Endothelial cell of umbilical vein (primary cell): Measurements from ENCODE around the gene UBASH3B. TPM values are rescaled to one million over a fixed set of nuclear protein-coding genes. Genes with fewer than 3 reads are reported as not detected.

Experiments
- BruUV-seq: library from RNA; stranded (reverse); fragments of 400-500 nt; replicated peaks from 2 replicates; lab custom pipeline; 2021; lab: Mats Ljungman, UMichigan
- CTCF ChIA-PET: fragments of 300-600, 350-600 bp; sonication (Branson Sonifier 250); formaldehyde crosslinking; loops from one replicate; lab custom pipeline; 2021; ENCODE audit warnings: antibody characterized with exemption, inconsistent platforms; lab: Charles Lee
- POLR2A ChIA-PET: fragments of 300-600, 350-600 bp; sonication (Branson Sonifier 250); formaldehyde crosslinking; loops from one replicate; lab custom pipeline; 2021; ENCODE audit warnings: antibody characterized with exemption, inconsistent platforms; lab: Charles Lee
- DNase-seq: peaks from one replicate; pipeline ENCODE4 v3.0.0-alpha.2; 2011; ENCODE audit warnings: low read depth, low spot score
- FAIRE-seq: peaks from 2 replicates; lab custom pipeline; 2011; peaks lifted over from hg19 to GRCh38; lab: Jason Lieb, UNC
- H2AFZ ChIP-seq: 2 replicates; pipeline ENCODE4 v1.6.0; 2012; ENCODE audit warnings: low read depth, low read length, control low read depth, inconsistent platforms
- H3K27ac ChIP-seq: 2 replicates; pipeline ENCODE4 v1.5.1; 2011; ENCODE audit warnings: low read depth, mild to moderate bottlenecking, control low read depth, low read length, moderate library complexity; ENCODE audit not compliant: insufficient read depth
- H3K27me3 ChIP-seq, 2 experiments: 2 replicates each; pipeline versions ENCODE4 v1.6.0 to v1.6.1; 2011; ENCODE audit warnings: low read length in 2 of 2, mixed read lengths in 1 of 2; ENCODE audit not compliant: control insufficient read depth in 2 of 2, insufficient read depth in 2 of 2
- H3K36me3 ChIP-seq, 2 experiments: 2 replicates in 1 of 2; 3 replicates in 1 of 2; pipeline ENCODE4 v1.5.1; 2011; ENCODE audit warnings: low read length in 2 of 2, mild to moderate bottlenecking in 1 of 2, moderate library complexity in 1 of 2; ENCODE audit not compliant: control insufficient read depth in 2 of 2, insufficient read depth in 2 of 2; ENCODE audit errors: extremely low read depth in 1 of 2
- H3K4me1 ChIP-seq: 3 replicates; pipeline ENCODE4 v1.5.1; 2011; ENCODE audit warnings: mild to moderate bottlenecking, low read length; ENCODE audit not compliant: control insufficient read depth, insufficient read depth; ENCODE audit errors: extremely low read depth
- H3K4me2 ChIP-seq: 2 replicates; pipeline ENCODE4 v1.6.1; 2011; ENCODE audit warnings: low read length, control low read depth, mixed read lengths; ENCODE audit not compliant: insufficient read depth
- H3K4me3 ChIP-seq, 3 experiments: fragments of 200-600 bp in 1 of 3; sonication (generic), shearing (Covaris generic) in 1 of 3; replicated peaks in 1 of 3; 2 replicates each; pipeline ENCODE4 v1.5.1; 2011 to 2016; ENCODE audit warnings: control low read depth in 3 of 3, low read length in 3 of 3, mild to moderate bottlenecking in 2 of 3, inconsistent platforms in 1 of 3, low read depth in 1 of 3, moderate library complexity in 1 of 3; ENCODE audit not compliant: insufficient read depth in 1 of 3
- H3K79me2 ChIP-seq: 2 replicates; pipeline ENCODE4 v1.6.0; 2012; ENCODE audit warnings: low read length, inconsistent platforms; ENCODE audit not compliant: control insufficient read depth, insufficient read depth
- H3K9ac ChIP-seq: replicated peaks from 2 replicates; pipeline ENCODE3; 2011; ENCODE audit warnings: low read length, control low read depth; ENCODE audit not compliant: insufficient read depth; ENCODE audit errors: extremely low read depth
- H3K9me1 ChIP-seq: replicated peaks from 3 replicates; pipeline ENCODE4 v1.6.0; 2011; ENCODE audit warnings: mild to moderate bottlenecking, low read length; ENCODE audit not compliant: control insufficient read depth, insufficient read depth; ENCODE audit errors: extremely low read depth
- H3K9me3 ChIP-seq: replicated peaks from 2 replicates; pipeline ENCODE4 v1.5.1; 2012; ENCODE audit warnings: low read length, inconsistent platforms; ENCODE audit not compliant: control insufficient read depth, insufficient read depth
- H4K20me1 ChIP-seq: replicated peaks from 2 replicates; pipeline ENCODE3; 2011; ENCODE audit warnings: mild to moderate bottlenecking, low read length; ENCODE audit not compliant: control insufficient read depth, insufficient read depth; ENCODE audit errors: extremely low read depth
- EZH2 ChIP-seq: IDR thresholded peaks from 2 replicates; pipeline ENCODE4 v1.6.1; 2012; ENCODE audit warnings: borderline replicate concordance, low read depth, mild to moderate bottlenecking, moderate library complexity, low read length, inconsistent platforms; ENCODE audit not compliant: severe bottlenecking
- GATA2 ChIP-seq: IDR thresholded peaks from 2 replicates; pipeline ENCODE4 v1.7.0; 2011; ENCODE audit warnings: low read depth, mild to moderate bottlenecking, moderate library complexity, mixed read lengths, low read length; ENCODE audit not compliant: insufficient read length, insufficient read depth
- JUN ChIP-seq: IDR thresholded peaks from 2 replicates; pipeline ENCODE4 v1.6.1; 2011; ENCODE audit warnings: borderline replicate concordance, low read depth; ENCODE audit not compliant: insufficient read length, insufficient read depth
- POLR2A ChIP-seq: IDR thresholded peaks from 2 replicates; pipeline ENCODE4 v1.6.1; 2012; ENCODE audit warnings: low read depth, mild to moderate bottlenecking, control low read depth, low read length
- POLR2AphosphoS5 ChIP-seq: IDR thresholded peaks from 2 replicates; pipeline ENCODE4 v1.6.1; 2012; ENCODE audit warnings: low read depth, mild to moderate bottlenecking, control low read depth, low read length, moderate library complexity; ENCODE audit not compliant: insufficient read depth
- dilution Hi-C: fragments of 300-500 bp; cut with MboI; formaldehyde crosslinking; loops from one replicate; pipeline ENCODE4 v1.15.0; 2019; ENCODE audit warnings: low sequenced_read_pairs; ENCODE audit not compliant: extremely low pct_ligation_motif_present
- intact Hi-C: fragments of 100-400 bp; cut with micrococcal nuclease; formaldehyde crosslinking; loops from one replicate; pipeline ENCODE4 v1.10.0; 2022
- polyA plus RNA-seq, 4 experiments: library from polyadenylated mRNA; depleted of rRNA in 3 of 4; stranded (reverse) in 3 of 4; unstranded in 1 of 4; fragments of >200 nt; gene quantifications; 2 replicates each; pipeline versions ENCODE4 v1.2.1 to v1.2.3, GENCODE V29; 2011 to 2012; ENCODE audit warnings: missing spikeins in 1 of 4
- total RNA-seq: library from RNA; stranded (reverse); gene quantifications from 2 replicates; pipeline ENCODE4 v1.2.3, GENCODE V29; 2021
- TF ChIP-seq, protein P1 (sequence below), 2 donors: IDR thresholded peaks; 1 replicate in 1 of 2; 2 replicates in 1 of 2; pipeline ENCODE4 v1.5.1; 2011; ENCODE audit warnings: low read length in 2 of 2, mild to moderate bottlenecking in 2 of 2, moderate library complexity in 2 of 2, control low read depth in 1 of 2, inconsistent platforms in 1 of 2, low read depth in 1 of 2; ENCODE audit not compliant: insufficient read depth in 1 of 2; ENCODE audit errors: extremely low read depth in 1 of 2

UBASH3B gene
- total and polyA plus RNA-seq, 2 donors (not counting 3 experiments of a cell fraction or from before 2014, with no cell fraction given): 23.7 to 38.1 TPM

DNA sequence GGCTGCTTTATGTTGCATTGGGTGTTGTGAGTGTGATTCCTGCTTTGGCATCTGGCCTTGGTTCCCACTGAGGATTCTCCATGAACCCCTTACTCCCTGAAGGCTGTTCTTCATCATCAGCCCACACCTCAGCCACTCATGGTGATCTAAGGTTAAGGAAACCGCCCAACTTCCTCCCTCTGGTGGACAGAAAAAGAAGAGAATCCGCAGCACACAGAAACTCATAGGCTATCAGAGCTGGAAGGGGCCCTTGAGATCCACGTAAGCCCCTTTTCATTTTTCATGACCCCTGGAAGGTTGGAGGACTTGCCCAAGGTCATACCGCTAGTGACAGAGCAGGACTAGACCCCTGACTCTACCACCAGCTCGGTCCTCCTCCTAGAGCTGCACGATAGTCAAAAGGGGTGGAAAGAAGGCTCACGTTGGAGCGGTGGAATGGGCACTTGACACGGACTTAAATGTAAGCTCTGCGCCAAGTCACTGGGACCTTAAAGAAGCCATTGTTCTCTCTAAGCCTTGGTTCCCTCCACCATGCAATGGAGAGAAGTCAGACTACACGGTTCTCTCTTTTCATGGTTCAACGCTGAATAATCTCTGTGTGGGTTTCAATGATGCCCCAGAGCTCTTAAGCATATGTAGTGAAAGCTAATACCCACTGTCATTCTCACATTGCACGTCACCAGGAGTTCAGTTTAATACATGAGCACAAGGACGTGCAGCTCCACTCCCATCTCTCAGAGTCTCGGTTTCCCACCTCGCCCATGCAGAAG lies 99.2 kb downstream of the UBASH3B start:
- Histone ChIP-seq H3K9me1 (no peaks in the 10 kb centered on the region), H3K4me1 (peaks cover 33% of the 10 kb centered on the region), H3K27ac (no peak overlapping the region), H2AFZ (no peak overlapping the region), H4K20me1 (no peaks in the 10 kb centered on the region), H3K4me2 (peak overlapping the region; percentile 35), H3K9me3 (no peaks in the 10 kb centered on the region), H3K9ac (no peak overlapping the region), H3K36me3 (no peaks in the 10 kb centered on the region), H3K79me2 (peaks cover 5% of the 10 kb centered on the region), H3K27me3 (no peaks in the 10 kb centered on the region), H3K4me3 (no peak overlapping the region)
- DNase-seq (no peak), FAIRE-seq (no peak)
- no peak for TF ChIP-seq GATA2
- TF ChIP-seq POLR2AphosphoS5: no peak
- TF ChIP-seq JUN: no peak
- no peak for TF ChIP-seq EZH2
- TF ChIP-seq, protein P1, sequence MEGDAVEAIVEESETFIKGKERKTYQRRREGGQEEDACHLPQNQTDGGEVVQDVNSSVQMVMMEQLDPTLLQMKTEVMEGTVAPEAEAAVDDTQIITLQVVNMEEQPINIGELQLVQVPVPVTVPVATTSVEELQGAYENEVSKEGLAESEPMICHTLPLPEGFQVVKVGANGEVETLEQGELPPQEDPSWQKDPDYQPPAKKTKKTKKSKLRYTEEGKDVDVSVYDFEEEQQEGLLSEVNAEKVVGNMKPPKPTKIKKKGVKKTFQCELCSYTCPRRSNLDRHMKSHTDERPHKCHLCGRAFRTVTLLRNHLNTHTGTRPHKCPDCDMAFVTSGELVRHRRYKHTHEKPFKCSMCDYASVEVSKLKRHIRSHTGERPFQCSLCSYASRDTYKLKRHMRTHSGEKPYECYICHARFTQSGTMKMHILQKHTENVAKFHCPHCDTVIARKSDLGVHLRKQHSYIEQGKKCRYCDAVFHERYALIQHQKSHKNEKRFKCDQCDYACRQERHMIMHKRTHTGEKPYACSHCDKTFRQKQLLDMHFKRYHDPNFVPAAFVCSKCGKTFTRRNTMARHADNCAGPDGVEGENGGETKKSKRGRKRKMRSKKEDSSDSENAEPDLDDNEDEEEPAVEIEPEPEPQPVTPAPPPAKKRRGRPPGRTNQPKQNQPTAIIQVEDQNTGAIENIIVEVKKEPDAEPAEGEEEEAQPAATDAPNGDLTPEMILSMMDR (IDR thresholded peaks at IDR 0.05; ENCODE audit: extremely low read depth in 1 of 2, insufficient read depth in 1 of 2, low read depth in 1 of 2, low read length in 2 of 2): peak; percentile 36 to 37
- no peak for TF ChIP-seq POLR2A
- intact Hi-C loops: loop anchor here (1.0 kb wide), 4 partner anchors 42 to 125 kb away; no protein-coding TSS in a partner anchor
- ChIA-PET CTCF (interaction anchor here (0.5 to 4.0 kb wide), 16 partner anchors 9 to 126 kb away, joined by 3 to 34 read pairs (median 4); partner anchors contain the start of gene UBASH3B), POLR2A (no interaction called here)
- no TSS peak for BruUV-seq
- dilution Hi-C loops: no loop called here
